Stimulated activated CD8-positive, alpha-beta memory T cell treated with anti-CD3 and anti-CD28 coated beads, Interleukin-4, amount 100 ng/mL, for 4 hours (primary cell): ENCODE results near the gene CEACAM16.
"Not testable (repeated sequence)": the region's sequence is repeated elsewhere in the genome, so short reads cannot be mapped to it uniquely, and the experiment has no call there.

Experiments
- DNase-seq, 2 donors: peaks; one replicate each; pipeline ENCODE4 v3.0.0-alpha.2; 2020; ENCODE audit warnings: low read depth in 2 of 2, low spot score in 1 of 2

Gene CEACAM16, protein sequence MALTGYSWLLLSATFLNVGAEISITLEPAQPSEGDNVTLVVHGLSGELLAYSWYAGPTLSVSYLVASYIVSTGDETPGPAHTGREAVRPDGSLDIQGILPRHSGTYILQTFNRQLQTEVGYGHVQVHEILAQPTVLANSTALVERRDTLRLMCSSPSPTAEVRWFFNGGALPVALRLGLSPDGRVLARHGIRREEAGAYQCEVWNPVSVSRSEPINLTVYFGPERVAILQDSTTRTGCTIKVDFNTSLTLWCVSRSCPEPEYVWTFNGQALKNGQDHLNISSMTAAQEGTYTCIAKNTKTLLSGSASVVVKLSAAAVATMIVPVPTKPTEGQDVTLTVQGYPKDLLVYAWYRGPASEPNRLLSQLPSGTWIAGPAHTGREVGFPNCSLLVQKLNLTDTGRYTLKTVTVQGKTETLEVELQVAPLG

DNA sequence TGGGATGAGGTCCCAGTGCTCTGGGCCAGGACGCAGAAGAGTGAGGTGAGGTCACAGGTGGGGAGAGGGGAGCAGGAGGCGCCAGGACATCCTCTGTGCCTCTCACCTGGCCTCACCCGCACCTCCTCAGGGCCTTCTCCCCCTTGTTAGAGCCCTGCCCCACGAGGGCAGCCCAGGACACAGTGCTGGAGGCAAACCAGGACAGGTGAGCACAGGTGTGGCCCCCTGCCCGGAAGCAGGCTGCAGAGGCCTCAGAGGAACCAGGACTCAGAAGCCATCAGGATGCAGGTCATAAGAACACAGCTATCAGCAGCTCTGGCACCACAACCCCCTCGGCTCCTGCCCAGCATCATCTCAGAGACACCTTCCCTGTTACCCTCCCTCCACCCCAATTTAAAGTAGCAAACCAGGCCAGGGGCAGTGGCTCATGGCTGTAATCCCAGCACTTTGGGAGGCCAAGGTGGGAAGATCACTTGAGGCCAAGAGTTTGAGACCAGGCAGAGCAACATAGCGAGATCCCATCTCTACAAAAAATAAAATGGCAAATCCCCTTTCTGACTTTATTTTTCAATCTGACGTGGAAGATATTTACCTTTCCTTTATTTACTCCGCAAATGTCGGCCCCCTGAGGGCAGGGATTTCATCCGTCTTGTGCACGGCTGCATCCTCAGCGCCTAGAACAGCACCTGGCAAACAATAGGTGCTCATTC, at the start of gene CEACAM16:
Gene CEACAM16, plus strand, starts transcription at position 660 of the 710 bp plus-strand sequence. CDS start 2,306 bp downstream, outside the sequence.
- DNase-seq: no peak

DNA sequence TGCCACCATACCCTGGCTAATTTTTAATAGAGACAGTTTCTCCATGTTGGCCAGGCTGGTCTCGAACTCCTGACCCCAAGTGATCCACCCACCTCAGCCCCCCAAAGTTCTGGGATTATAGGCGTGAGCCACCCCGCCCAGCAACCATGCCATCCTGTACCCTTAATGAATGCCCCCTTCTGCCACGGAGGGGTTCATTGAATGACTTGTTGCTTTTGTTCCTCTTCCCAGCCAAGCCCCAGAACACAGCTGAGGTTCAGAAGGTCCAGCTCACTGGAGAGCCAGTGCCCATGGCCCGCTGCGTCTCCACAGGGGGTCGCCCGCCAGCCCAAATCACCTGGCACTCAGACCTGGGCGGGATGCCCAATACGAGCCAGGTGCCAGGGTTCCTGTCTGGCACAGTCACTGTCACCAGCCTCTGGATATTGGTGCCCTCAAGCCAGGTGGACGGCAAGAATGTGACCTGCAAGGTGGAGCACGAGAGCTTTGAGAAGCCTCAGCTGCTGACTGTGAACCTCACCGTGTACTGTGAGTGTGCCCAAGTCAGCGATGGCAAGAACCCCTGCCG, 49.3 kb upstream of the CEACAM16 start:
- DNase-seq: no peak

DNA sequence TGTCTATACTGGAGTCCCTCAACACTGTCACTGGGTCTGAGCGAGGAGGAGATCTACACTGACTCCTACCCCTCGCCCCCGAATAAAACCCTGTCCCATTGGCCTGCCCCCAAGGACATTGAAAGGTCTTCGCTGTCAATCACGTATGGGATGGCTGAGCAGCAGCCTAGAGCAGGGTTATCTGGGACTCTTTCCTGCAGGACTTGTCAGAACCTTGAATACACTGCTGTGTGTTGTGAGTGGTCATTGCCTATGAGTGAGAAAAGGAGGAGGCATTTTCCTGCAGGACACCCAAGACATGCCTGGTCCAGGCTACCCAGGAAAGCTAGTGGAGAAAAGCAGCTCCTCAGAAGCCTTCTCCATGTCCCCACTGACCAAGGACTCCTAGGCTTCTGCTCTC, 45.6 kb upstream of the CEACAM16 start:
- no peak for DNase-seq

DNA sequence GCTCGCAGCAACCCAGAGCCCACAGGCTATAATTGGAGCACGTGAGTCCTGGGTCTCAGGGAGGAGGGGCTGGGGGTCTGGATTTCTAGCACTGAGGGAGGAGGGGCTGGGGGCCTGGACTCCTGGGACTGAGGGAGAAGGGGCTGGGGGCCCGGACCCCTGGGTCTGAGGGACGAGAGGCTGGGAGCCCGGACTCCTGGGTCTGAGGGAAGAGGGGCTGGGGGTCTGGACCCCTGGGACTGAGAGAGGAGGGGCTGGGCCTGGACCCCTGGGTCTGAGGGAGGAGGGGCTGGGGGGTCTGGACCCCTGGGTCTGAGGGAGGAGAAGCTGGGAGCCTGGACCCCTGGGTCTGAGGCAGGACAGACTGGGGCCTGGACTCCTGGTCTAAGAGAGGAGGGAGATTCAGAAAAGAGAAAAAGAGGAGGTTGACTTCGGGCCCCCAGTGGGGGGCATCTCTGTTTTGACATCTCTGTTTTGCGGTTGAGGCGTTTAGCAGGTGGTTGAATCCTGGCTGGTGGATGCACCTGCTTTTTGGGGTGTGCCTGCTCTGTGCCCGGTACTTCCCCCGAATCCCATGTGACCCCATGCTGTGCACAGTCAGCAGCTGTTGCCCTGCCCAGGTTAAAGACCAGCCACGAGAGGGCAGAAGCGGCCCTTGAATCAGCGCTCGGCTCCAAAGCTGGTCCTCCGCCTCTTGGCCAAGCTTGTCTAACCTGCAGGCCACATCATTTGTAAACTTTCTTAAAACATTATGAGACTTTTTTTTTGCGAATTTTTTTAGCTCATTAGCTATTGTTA, 44.8 kb upstream of the CEACAM16 start:
- peak; percentile 15 to 40 for DNase-seq

DNA sequence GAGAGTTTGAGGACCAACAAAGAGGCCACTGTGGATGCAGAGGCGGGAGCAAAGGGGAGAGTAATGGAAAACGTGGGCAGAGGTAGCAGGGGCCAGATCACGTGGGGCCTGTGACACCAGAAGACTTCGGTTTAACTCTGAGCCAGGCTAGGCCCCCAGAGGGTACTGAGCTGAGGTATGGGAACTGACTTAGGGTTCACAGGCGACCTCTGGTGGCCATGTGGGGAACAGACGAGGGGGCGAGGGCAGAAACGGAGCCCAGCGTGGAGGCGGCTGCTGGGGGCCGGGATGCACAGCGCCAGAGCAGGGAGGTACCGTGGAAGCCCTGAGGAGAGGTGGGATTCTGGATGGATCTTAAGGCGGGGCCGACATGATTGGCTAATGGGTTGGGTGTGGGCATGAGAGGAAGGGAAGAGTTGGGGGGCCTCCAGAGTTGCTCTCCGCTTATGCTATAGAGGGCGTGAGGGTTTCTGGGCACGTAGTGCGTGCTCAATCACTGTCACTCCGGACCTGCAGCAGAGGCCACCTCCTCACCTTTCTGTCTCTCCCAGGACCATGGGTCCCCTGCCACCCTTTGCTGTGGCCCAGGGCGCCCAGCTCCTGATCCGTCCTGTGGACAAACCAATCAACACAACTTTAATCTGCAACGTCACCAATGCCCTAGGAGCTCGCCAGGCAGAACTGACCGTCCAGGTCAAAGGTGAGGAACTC, 41.6 kb upstream of the CEACAM16 start:
- peak; percentile 40 to 57 for DNase-seq

DNA sequence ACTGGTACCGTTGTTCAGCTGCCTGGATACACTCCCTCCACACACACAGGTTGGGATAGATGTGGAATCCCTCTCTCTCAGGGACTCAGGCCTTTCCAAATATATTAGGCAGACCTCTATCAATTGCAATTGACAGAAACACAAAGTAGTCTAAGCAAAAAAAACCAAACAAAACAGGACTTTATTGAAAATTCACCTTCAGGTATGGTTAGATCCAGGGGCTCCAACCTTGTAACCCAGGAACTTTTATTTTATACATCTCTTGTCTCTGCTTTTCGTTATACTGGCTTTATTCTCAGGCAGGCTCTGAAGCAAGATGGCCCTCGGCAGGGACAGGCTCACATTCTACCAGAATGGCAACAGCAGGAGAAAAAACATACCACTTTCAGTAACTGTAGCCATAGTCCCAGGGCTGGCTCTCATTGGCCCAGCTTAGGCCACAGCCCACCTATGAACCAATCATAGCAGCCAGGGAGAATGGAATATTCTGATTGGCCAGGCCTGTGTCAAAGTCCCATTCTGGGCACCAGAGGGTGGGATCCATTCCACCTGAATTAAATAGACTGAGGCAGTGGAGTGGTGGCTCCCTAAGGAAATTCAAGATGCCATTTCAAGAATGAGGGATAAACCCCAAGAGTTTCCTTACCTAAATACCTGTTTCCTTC, 40.8 kb upstream of the CEACAM16 start:
- DNase-seq: no peak

DNA sequence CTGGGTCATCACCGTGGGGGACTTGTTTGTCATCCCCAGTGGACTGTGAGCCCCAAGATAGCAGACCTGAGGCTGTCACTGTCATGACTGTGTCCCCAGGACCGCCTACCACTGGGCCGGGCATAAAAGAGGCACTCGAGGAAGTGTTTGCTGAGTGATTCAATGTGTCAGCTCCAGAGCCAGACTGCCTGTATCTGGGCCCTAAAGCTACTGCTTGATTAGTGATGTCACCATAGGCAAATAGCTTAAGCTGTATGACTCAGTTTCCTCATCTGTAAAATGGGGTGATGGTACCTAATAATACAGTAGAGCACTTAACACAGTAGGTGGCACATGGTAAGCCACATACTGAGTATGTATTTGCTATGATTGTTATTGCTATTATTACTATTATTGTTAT, 38.9 kb upstream of the CEACAM16 start:
- DNase-seq: no peak

DNA sequence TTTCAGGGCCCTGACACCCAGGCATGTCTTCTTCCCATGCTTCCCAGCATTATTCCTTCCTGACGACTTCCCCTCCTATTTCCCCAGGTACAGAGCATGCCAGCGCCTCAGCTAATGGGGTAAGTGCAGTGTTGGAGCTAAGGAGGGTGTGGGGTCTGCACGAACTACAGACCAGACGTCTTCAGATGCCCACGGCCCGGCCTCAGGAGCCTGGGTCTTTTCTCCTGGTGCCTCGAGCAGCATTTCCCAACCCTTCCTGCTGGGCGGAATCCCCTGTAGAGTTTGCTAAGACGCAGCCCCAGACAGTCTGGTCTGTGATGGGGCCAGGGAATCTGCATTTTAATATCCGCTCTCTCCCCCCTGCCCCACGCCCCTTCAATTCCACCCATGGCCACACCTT, 37.7 kb upstream of the CEACAM16 start:
- no peak for DNase-seq

DNA sequence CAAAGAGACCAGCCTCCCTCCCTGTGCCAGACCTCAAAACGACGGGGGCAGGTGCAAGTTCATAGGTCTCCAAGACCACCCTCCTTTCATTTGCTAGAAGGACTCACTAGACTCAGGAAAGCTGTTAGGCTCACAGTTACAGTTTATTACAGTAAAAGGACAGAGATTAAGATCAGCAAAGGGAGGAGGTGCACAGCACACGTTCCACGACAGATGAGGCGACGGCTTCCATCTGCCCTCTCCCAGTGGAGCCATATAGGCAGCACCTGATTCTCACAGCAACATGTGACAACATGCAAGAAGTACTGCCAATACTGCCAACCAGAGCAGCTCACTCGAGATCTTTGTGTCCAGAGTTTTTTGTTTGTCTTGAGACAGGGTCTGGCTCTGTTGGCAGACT, 37.0 kb upstream of the CEACAM16 start:
- DNase-seq: no peak

DNA sequence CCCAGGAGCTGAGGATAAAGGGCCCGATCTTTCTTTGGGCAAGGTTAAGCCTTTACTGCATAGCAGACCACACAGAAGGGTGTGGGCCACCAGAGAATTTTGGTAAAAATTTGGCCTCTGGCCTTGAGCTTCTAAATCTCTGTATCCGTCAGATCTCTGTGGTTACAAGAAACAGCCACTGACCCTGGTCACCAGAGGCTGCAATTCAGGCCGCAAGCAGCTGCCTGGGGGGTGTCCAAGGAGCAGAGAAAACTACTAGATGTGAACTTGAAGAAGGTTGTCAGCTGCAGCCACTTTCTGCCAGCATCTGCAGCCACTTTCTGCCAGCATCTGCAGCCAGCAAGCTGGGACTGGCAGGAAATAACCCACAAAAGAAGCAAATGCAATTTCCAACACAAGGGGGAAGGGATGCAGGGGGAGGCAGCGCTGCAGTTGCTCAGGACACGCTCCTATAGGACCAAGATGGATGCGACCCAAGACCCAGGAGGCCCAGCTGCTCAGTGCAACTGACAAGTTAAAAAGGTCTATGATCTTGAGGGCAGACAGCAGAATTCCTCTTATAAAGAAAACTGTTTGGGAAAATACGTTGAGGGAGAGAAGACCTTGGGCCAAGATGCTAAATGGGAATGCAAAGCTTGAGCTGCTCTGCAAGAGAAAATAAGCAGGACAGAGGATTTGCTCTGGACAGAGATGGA, 36.1 kb upstream of the CEACAM16 start:
- DNase-seq: no peak

DNA sequence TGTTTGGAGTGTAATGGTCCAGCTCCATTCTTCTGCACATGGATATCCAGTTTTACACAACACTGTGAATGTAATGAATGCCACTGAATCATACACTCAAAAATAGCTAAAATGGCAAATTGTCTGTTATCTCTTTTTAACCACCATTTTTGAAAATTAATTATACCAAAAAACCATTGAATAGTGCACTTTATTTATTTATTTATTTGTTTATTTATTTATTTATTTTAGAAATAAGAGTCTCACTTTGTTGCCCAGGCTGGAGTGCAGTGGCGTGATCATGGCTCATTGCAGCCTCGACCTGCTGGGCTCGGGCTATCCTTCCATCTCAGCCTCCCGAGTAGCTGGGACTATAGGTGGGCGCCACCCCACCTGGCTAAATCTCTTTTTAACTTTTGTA, 35.0 kb upstream of the CEACAM16 start:
- no peak for DNase-seq

DNA sequence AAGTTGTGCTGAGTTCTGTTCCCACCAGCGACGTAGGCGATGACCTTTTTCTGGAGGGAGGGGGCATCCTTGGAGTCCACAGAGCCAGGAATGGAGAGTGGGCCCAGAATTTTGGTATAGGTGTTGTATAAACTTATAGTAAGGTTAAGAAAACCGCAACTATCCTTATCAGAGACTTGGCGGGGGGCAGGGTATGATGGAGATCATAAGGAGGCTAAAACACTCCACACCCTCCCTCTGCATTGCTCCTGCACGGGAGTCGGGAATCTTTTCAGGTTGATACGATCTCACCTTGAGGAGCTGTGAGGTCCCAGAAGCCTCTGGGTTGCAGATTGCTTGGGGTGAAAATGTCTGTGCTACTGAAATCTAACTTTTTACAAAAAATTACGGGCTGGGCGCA, 34.0 kb upstream of the CEACAM16 start:
- no peak for DNase-seq

DNA sequence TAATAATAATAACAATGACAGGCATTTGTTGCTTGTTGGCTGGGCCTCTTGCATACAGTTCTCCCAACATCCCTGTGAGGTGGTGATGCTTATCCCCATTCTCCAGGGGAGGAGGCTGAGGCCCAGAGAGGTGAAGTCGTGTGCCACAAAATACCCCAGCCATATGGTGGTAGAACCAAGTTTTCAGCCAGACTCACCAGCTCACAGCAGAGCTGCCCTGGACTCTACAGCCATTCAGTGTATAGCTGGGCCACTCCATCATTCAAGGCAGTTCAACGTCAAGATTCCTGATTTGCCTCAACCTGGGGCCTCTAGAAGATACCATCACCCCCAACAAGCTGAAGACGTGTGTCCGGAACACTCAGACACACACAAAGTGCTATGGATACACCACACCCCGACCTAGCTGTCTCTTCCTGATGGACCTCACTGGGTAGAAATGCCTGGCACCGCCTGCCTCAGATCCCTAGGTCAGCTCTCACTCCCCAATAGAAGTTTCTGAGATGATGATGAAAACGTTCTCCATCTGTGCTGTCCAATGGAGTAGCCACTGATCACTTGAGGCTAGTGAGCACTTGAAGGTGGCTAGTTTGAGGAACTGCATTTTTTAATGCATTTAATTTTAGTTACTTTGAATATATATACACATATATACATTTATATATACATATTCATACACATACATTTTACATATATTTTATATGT, 31.9 kb upstream of the CEACAM16 start:
- no peak for DNase-seq

DNA sequence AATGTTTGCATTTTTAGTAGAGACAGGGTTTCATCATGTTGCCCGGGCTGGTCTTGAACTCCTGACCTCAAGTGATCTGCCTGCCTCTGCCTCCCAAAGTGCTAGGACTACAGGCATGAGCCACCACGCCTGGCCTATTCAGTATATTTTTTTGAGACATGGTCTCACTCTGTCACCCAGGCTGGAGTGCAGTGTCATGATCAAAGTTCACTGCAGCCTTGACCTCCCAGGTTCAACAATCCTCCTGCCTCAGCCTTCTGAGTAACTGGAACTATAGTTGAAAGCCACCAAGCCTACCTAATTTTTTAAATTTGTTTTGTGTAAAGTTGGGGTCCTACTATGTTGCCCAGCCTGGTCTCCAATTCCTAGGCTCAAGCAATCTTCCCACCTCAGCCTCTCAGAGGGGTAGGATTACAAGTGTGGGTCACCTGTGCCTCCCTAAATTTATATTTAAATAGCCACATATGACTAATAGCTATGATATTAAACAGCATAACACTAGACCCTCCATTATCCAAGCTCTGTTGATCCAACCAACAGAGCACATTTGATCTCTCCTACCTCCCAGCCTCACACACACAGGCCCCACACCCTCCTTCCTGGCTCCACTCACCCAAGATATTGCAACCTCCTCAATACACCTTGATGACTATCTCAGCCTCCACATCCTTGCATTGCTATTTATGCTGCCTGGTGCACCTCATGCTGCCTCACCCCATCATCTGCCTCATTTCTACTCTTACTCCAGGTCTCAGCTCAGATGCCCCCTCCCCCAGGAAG, 29.8 kb upstream of the CEACAM16 start:
- no peak for DNase-seq

DNA sequence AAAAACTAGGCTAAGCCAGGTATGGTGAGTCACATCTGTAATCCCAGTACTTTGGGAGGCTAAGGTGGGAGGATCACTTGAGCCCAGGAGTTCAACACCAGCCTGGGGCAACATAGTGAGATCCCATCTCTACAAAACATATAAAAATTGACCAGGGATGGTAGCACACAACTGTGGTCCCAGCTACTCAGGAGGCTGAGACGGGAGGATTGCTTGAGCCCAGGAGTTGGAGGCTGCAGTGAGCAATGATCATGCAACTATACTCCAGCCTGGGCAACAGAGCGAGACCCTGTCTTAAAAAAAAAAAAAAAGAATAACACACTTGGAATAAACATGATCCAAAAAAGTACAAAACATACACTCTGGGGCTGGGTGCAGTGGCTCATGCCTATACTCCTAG, 28.9 kb upstream of the CEACAM16 start:
- DNase-seq: not testable (repeated sequence)

DNA sequence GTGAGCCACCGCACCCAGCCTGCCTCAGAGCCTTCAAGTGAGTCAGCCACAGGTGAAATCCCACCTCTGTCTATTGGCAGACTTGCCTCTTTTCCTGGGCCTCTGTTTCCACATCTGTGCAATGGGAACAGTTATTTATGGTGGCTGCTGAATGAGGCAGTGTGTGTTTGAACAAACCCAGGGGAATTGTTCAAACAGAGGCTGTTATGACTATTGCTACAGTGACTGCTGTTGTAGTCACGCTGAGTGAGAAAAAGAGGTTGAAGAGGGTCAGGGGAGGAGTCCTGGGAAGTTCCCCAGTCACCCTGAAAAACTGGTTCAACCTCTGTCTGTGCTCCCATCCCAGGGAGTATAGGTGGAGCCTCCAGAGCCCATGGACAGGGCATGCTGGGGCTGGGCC, 27.6 kb upstream of the CEACAM16 start, which contains the start of gene CEACAM19:
Gene CEACAM19, plus strand, starts transcription at position 83 of the 400 bp plus-strand sequence. CDS start 450 bp downstream, outside the sequence.
- DNase-seq: no peak

DNA sequence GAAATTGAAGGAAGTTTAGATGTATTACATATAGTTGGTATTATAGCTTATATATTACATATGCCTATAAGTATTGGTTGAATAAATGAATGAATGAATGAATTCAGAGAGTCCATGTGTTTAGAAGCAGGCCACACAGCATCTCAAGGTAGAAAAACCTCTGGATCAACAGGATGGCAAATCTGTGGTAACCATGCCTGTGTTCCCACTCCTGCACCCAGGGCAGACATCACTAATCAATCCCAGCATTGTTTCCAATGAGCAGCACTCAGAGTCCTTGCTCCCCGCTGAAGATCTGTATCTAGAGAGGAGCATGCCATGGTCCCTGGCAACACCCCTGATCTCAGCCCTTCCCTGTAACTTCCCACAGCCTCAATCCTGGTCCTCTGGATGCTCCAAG, 26.7 kb upstream of the CEACAM16 start:
- no peak for DNase-seq

DNA sequence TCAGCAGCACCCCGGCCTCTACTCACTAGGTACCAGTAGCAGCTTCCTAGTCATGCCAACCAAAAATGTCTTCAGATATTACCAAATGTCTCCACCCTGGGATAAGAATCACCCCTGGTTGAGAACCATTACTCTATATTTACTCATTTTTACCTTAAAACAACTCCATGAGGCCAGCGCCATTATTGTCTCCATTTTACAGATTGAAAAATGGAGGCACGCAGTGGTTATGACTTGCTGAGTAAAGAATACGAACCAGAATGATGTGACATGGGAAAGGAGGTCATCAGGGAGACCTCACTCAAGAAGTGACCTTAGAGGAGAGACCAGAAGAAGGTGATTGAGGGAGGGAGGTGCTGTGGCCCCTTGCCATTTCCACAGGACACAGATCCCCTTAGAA, 25.4 kb upstream of the CEACAM16 start:
- no peak for DNase-seq
